H1 (cell line): ENCODE data around the gene MRS2. TPM values are rescaled to one million over a fixed set of nuclear protein-coding genes. Genes with fewer than 3 reads are reported as not detected.

Experiments
- CTCF ChIA-PET: fragments of 300-600 bp; sonication (Branson Sonifier 250); formaldehyde crosslinking; loops from one replicate; lab custom pipeline; 2021; ENCODE audit not compliant: partially characterized antibody; lab: Charles Lee
- POLR2A ChIA-PET: fragments of 300-600 bp; sonication (Branson Sonifier 250); formaldehyde crosslinking; loops from one replicate; lab custom pipeline; 2021; ENCODE audit warnings: inconsistent platforms; ENCODE audit not compliant: partially characterized antibody; lab: Charles Lee
- DNase-seq, 2 experiments: peaks; one replicate each; pipeline versions ENCODE4 v3.0.0 to v3.0.0-alpha.2; 2010 to 2022; ENCODE audit warnings: low spot score in 2 of 2, low read depth in 1 of 2, mixed read lengths in 1 of 2
- FAIRE-seq: peaks from 2 replicates; lab custom pipeline; 2011; peaks lifted over from hg19 to GRCh38; lab: Jason Lieb, UNC
- H2AFZ ChIP-seq: 2 replicates; pipeline ENCODE4 v1.8.1; 2012; ENCODE audit warnings: low read length, inconsistent platforms
- H2AK5ac ChIP-seq: 2 replicates; pipeline ENCODE4 v1.6.1; 2013; ENCODE audit warnings: low read depth, low read length
- H2BK120ac ChIP-seq: replicated peaks from 2 replicates; pipeline ENCODE3; 2013; ENCODE audit warnings: low read depth, low read length, inconsistent platforms
- H2BK12ac ChIP-seq: 2 replicates; pipeline ENCODE4 v1.6.1; 2013; ENCODE audit warnings: low read depth, low read length
- H2BK15ac ChIP-seq: 2 replicates; pipeline ENCODE4 v1.6.1; 2013; ENCODE audit warnings: low read length
- H2BK20ac ChIP-seq: 2 replicates; pipeline ENCODE4 v1.6.1; 2013; ENCODE audit warnings: low read length
- H2BK5ac ChIP-seq: 2 replicates; pipeline ENCODE4 v1.6.1; 2013; ENCODE audit warnings: low read depth, low read length
- H3K14ac ChIP-seq: 2 replicates; pipeline ENCODE4 v1.6.1; 2013; ENCODE audit warnings: inconsistent platforms; ENCODE audit not compliant: insufficient read length
- H3K18ac ChIP-seq: 2 replicates; pipeline ENCODE4 v1.6.1; 2013; ENCODE audit warnings: low read length; ENCODE audit errors: extremely low read depth
- H3K23ac ChIP-seq: 2 replicates; pipeline ENCODE4 v1.6.1; 2013; ENCODE audit warnings: inconsistent platforms; ENCODE audit not compliant: insufficient read length
- H3K23me2 ChIP-seq: 2 replicates; pipeline ENCODE4 v1.6.1; 2013; ENCODE audit warnings: low read depth, low read length
- H3K27ac ChIP-seq: 2 replicates; pipeline ENCODE4 v1.6.1; 2011; ENCODE audit warnings: low read depth, low read length, inconsistent platforms
- H3K27me3 ChIP-seq, 4 experiments: replicated peaks in 1 of 4; 1 replicate in 1 of 4; 2 replicates in 3 of 4; pipeline versions ENCODE4 v1.6.1 to v1.8.1; 2011 to 2013; ENCODE audit warnings: low read length in 3 of 4, mild to moderate bottlenecking in 3 of 4, inconsistent platforms in 2 of 4, mixed read lengths in 2 of 4, moderate library complexity in 1 of 4; ENCODE audit not compliant: control insufficient read depth in 3 of 4, insufficient read depth in 3 of 4; ENCODE audit errors: extremely low read depth in 1 of 4
- H3K36me3 ChIP-seq, 4 experiments: 2 replicates each; pipeline versions ENCODE4 v1.6.1 to v1.8.1; 2011 to 2013; ENCODE audit warnings: mild to moderate bottlenecking in 4 of 4, low read length in 3 of 4, moderate library complexity in 2 of 4, control low read depth in 1 of 4, inconsistent platforms in 1 of 4; ENCODE audit not compliant: insufficient read depth in 4 of 4, control insufficient read depth in 2 of 4
- H3K4ac ChIP-seq: replicated peaks from 2 replicates; pipeline ENCODE3; 2013; ENCODE audit warnings: low read length, low read depth, mixed read lengths, inconsistent platforms; ENCODE audit not compliant: insufficient read length
- H3K4me1 ChIP-seq, 4 experiments: replicated peaks in 1 of 4; 1 replicate in 1 of 4; 2 replicates in 3 of 4; pipeline versions ENCODE4 v1.6.1 to v1.8.1; 2011 to 2013; ENCODE audit warnings: low read length in 3 of 4, inconsistent platforms in 2 of 4, mixed read lengths in 1 of 4; ENCODE audit not compliant: insufficient read depth in 4 of 4, control insufficient read depth in 3 of 4
- H3K4me2 ChIP-seq, 2 experiments: 2 replicates each; pipeline versions ENCODE4 v1.6.1 to v1.8.1; 2011 to 2013; ENCODE audit warnings: low read depth in 2 of 2, low read length in 2 of 2, control low read depth in 1 of 2, inconsistent platforms in 1 of 2, mild to moderate bottlenecking in 1 of 2; ENCODE audit not compliant: insufficient read depth in 1 of 2
- H3K4me3 ChIP-seq, 4 experiments: fragments of 200-600, 300-600 bp in 1 of 4; sonication (generic), shearing (Covaris generic), sonication (Bioruptor Twin) in 1 of 4; 2 replicates each; pipeline versions ENCODE4 v1.5.1 to v1.8.1; 2011 to 2016; ENCODE audit warnings: low read length in 4 of 4, low read depth in 3 of 4, control low read depth in 2 of 4, inconsistent platforms in 2 of 4, mild to moderate bottlenecking in 2 of 4, mixed read lengths in 1 of 4, moderate library complexity in 1 of 4; ENCODE audit not compliant: insufficient read depth in 2 of 4; ENCODE audit errors: extremely low read depth in 1 of 4
- H3K56ac ChIP-seq: replicated peaks from 2 replicates; pipeline ENCODE3; 2013; ENCODE audit warnings: low read depth, mild to moderate bottlenecking, mixed read lengths, low read length, inconsistent platforms; ENCODE audit not compliant: insufficient read length
- H3K79me1 ChIP-seq: 2 replicates; pipeline ENCODE4 v1.6.1; 2013; ENCODE audit warnings: low read depth, low read length, control low read depth
- H3K79me2 ChIP-seq, 2 experiments: 2 replicates each; pipeline versions ENCODE4 v1.6.1 to v1.8.1; 2012 to 2013; ENCODE audit warnings: low read length in 2 of 2, mild to moderate bottlenecking in 2 of 2, inconsistent platforms in 1 of 2; ENCODE audit not compliant: insufficient read depth in 2 of 2, control insufficient read depth in 1 of 2
- H3K9ac ChIP-seq, 4 experiments: replicated peaks in 1 of 4; 1 replicate in 1 of 4; 2 replicates in 3 of 4; pipeline versions ENCODE4 v1.6.1 to v1.8.1; 2011 to 2013; ENCODE audit warnings: low read depth in 3 of 4, low read length in 3 of 4, control low read depth in 2 of 4, mild to moderate bottlenecking in 2 of 4, moderate library complexity in 2 of 4, inconsistent platforms in 1 of 4; ENCODE audit errors: extremely low read depth in 1 of 4
- H3K9me3 ChIP-seq, 2 experiments: 2 replicates each; pipeline versions ENCODE4 v1.6.1 to v1.8.1; 2012 to 2013; ENCODE audit warnings: mild to moderate bottlenecking in 2 of 2, moderate library complexity in 2 of 2, control low read depth in 1 of 2, inconsistent platforms in 1 of 2, low read depth in 1 of 2, low read length in 1 of 2, mixed read lengths in 1 of 2; ENCODE audit not compliant: insufficient read depth in 2 of 2
- H4K20me1 ChIP-seq, 2 experiments: replicated peaks in 1 of 2; 2 replicates each; pipeline versions ENCODE3 to v1.8.1; 2011 to 2013; ENCODE audit warnings: inconsistent platforms in 2 of 2, low read length in 2 of 2, mild to moderate bottlenecking in 1 of 2; ENCODE audit not compliant: insufficient read depth in 2 of 2, control insufficient read depth in 1 of 2
- H4K5ac ChIP-seq: 2 replicates; pipeline ENCODE4 v1.6.1; 2013; ENCODE audit warnings: low read length, low read depth, mixed read lengths, inconsistent platforms; ENCODE audit not compliant: insufficient read length
- H4K8ac ChIP-seq: 2 replicates; pipeline ENCODE4 v1.8.0; 2013; ENCODE audit warnings: mild to moderate bottlenecking, moderate library complexity, low read length, inconsistent platforms; ENCODE audit not compliant: insufficient read depth; ENCODE audit errors: extremely low read depth
- H4K91ac ChIP-seq: replicated peaks from 2 replicates; pipeline ENCODE3; 2013; ENCODE audit warnings: low read length, mixed read lengths, inconsistent platforms; ENCODE audit not compliant: insufficient read length
- BRCA1 ChIP-seq: IDR thresholded peaks from 2 replicates; pipeline ENCODE4 v1.6.1; 2012; ENCODE audit warnings: low read depth, low read length, improper control_type of control experiment
- CBX8 ChIP-seq: fragments of 300-800, 300-1000 bp; sonication (generic); IDR thresholded peaks from 2 replicates; pipeline ENCODE4 v1.7.1; 2016; ENCODE audit warnings: low read depth, low read length, borderline replicate concordance
- CREB1 ChIP-seq: IDR thresholded peaks from 2 replicates; pipeline ENCODE4 v1.6.1; 2012; ENCODE audit warnings: inconsistent platforms
- EGR1 ChIP-seq: IDR thresholded peaks from 2 replicates; pipeline ENCODE4 v1.6.1; 2011; ENCODE audit warnings: low read depth, low read length, borderline replicate concordance
- KDM4A ChIP-seq: IDR thresholded peaks from one replicate; pipeline ENCODE4 v1.7.1; 2012; ENCODE audit warnings: low read depth, mild to moderate bottlenecking, moderate library complexity, low read length, inconsistent platforms; ENCODE audit not compliant: severe bottlenecking
- RXRA ChIP-seq: IDR thresholded peaks from 2 replicates; pipeline ENCODE4 v1.6.1; 2011; ENCODE audit warnings: low read depth, mild to moderate bottlenecking, low read length, moderate library complexity; ENCODE audit not compliant: insufficient read depth
- SIRT6 ChIP-seq: IDR thresholded peaks from one replicate; pipeline ENCODE4 v1.7.1; 2012; ENCODE audit warnings: low read length, inconsistent platforms
- TEAD4 ChIP-seq: IDR thresholded peaks from 2 replicates; pipeline ENCODE4 v1.6.1; 2012; ENCODE audit warnings: low read depth, low read length, inconsistent platforms, mixed read lengths
- YY1 ChIP-seq: IDR thresholded peaks from 2 replicates; pipeline ENCODE4 v1.6.1; 2011; ENCODE audit warnings: low read depth, mild to moderate bottlenecking, low read length
- ZNF274 ChIP-seq: IDR thresholded peaks from 2 replicates; pipeline ENCODE4 v1.7.0; 2012; ENCODE audit warnings: low read length, borderline replicate concordance; ENCODE audit errors: extremely low read depth
- WGBS, 2 experiments: shearing (Covaris generic) in 1 of 2; methylation state at CpG; one replicate each; pipeline versions ENCODE4 v1.1.6 to v1.1.7; 2013 to 2015; ENCODE audit warnings: low lambda C conversion rate in 2 of 2, mixed read lengths in 2 of 2, inconsistent platforms in 1 of 2, low coverage in 1 of 2, missing lambda C conversion rate in 1 of 2; ENCODE audit not compliant: insufficient replicate concordance in 2 of 2, insufficient coverage in 1 of 2, insufficient read length in 1 of 2; ENCODE audit errors: extremely low coverage in 1 of 2, missing lambda C conversion rate in 1 of 2; 5-methylcytosine and 5-hydroxymethylcytosine counted together
- polyA plus RNA-seq, 7 experiments: library from polyadenylated mRNA; depleted of rRNA in 3 of 7; stranded (reverse) in 5 of 7; unstranded in 2 of 7; fragments of >200 nt in 5 of 7; fragments of 200-250 nt in 2 of 7; gene quantifications; 1 replicate in 5 of 7; 2 replicates in 1 of 7; 4 replicates in 1 of 7; pipeline versions ENCODE4 v1.2.1 to v1.2.3, GENCODE V29; 2011 to 2013; ENCODE audit warnings: missing spikeins in 2 of 7, mixed read lengths in 2 of 7
- total RNA-seq: library from RNA; stranded (reverse); fragmentation: NEBNext Ultra II Directional; extraction: Animal tissue kit (Norgen Biotek cat#: 25700); gene quantifications from 2 replicates; pipeline ENCODE4 v1.2.1, GENCODE V29; 2021
- TF ChIP-seq, protein P1 (sequence below): IDR thresholded peaks from 2 replicates; pipeline ENCODE4 v1.6.1; 2012; ENCODE audit warnings: inconsistent platforms

The MRS2 gene
- total and polyA plus RNA-seq, 2 of the 8 experiments (the other 6 are each of a cell fraction or from before 2014, with no cell fraction given) = 51.2 to 67.5 TPM

DNA sequence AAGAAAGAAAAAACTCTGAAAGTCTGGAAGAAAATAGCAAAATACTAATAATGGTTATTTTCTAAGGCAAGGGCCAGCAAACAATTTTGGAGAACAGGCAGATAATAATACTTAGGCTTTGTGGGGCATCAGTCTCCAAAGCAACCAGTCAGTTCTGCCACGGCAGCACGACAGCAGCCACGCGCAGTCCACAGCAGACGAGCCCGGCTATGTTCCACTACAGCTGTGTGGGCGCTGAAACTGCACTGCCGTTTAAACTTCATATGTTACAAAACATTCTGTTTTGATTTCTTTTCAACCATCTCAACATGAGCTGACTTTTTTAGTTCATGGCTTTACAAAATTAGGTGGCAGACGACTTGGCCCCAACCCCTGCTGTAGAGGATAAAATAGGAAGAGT lies 29.9 kb downstream of the MRS2 start:
- no peak overlapping the region for H4K91ac ChIP-seq
- H3K4ac ChIP-seq = no peak overlapping the region
- no peaks in the 10 kb centered on the region for H3K79me1 ChIP-seq
- H3K9me3 ChIP-seq = no peaks in the 10 kb centered on the region
- no peak overlapping the region for H3K4me2 ChIP-seq
- no peak overlapping the region for H2AK5ac ChIP-seq
- H4K5ac ChIP-seq = no peak overlapping the region
- ChIA-PET POLR2A (no interaction called here), CTCF (interaction anchor here (0.6 to 4.1 kb wide), 7 partner anchors 9 to 253 kb away, joined by 3 to 26 read pairs (median 5); partner anchors contain the start of gene ALDH5A1)
- H2BK12ac ChIP-seq = no peak overlapping the region
- no peaks in the 10 kb centered on the region for H3K27me3 ChIP-seq
- H2BK120ac ChIP-seq = no peak overlapping the region
- no peaks in the 10 kb centered on the region for H3K23me2 ChIP-seq
- no peak overlapping the region for H2BK5ac ChIP-seq
- H2BK15ac ChIP-seq = no peak overlapping the region
- no peak overlapping the region for H3K14ac ChIP-seq
- FAIRE-seq (no peak), DNase-seq (no peak)
- H3K36me3 ChIP-seq = no peaks in the 10 kb centered on the region; a peak in 2 of 8 replicates
- H3K9ac ChIP-seq = no peak overlapping the region
- no peak overlapping the region for H2BK20ac ChIP-seq
- TF ChIP-seq CREB1 = no peak
- TF ChIP-seq EGR1 = no peak
- TF ChIP-seq CBX8 = no peak
- TF ChIP-seq, protein P1, sequence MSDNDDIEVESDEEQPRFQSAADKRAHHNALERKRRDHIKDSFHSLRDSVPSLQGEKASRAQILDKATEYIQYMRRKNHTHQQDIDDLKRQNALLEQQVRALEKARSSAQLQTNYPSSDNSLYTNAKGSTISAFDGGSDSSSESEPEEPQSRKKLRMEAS = no peak
- no peak for TF ChIP-seq RXRA
- TF ChIP-seq BRCA1 = no peak
- TF ChIP-seq KDM4A = no peak
- TF ChIP-seq SIRT6 = no peak
- no peak for TF ChIP-seq ZNF274
- no peak for TF ChIP-seq YY1
- no peak for TF ChIP-seq TEAD4
- no peak overlapping the region for H2AFZ ChIP-seq
- H3K27ac ChIP-seq = no peak overlapping the region
- no peak overlapping the region for H3K56ac ChIP-seq
- H3K23ac ChIP-seq = no peak overlapping the region
- H3K18ac ChIP-seq = no peak overlapping the region
- H4K8ac ChIP-seq = no peak overlapping the region
- no peaks in the 10 kb centered on the region for H3K79me2 ChIP-seq
- no peaks in the 10 kb centered on the region for H3K4me1 ChIP-seq
- no peak overlapping the region for H3K4me3 ChIP-seq
- no peaks in the 10 kb centered on the region for H4K20me1 ChIP-seq
- 93% methylated on average over 9 of the region's 9 CpGs; no CpG with 5 or more reads in 1 of the 2 experiments for WGBS, 2 experiments
